ENCODE measurements around the gene MB. TPM values are rescaled to one million over a fixed set of nuclear protein-coding genes. Genes with fewer than 3 reads are reported as not detected.

MB gene
- total RNA-seq, 2 experiments from 2014 or later, result not detected

- intact Hi-C loops (cut with micrococcal nuclease; ENCODE audit: unreplicated experiment), result no loop called here
- Histone ChIP-seq H3K9me3 (ENCODE audit: low read length) (no peaks in the 10 kb centered on the region), H3K36me3 (ENCODE audit: insufficient read depth, low read length) (no peaks in the 10 kb centered on the region), H3K4me2 (ENCODE audit: low read length) (no peak overlapping the region), H3K4me1 (ENCODE audit: insufficient read depth, low read length, poor library complexity, severe bottlenecking) (no peaks in the 10 kb centered on the region), H2AFZ (ENCODE audit: low read length) (no peak overlapping the region), H3K79me2 (ENCODE audit: insufficient read depth, low read depth, low read length) (no peaks in the 10 kb centered on the region), H4K20me1 (ENCODE audit: insufficient read depth, low read length) (no peaks in the 10 kb centered on the region), H3K27ac (ENCODE audit: low read depth, low read length, poor library complexity, severe bottlenecking) (no peak overlapping the region), H3K9me2 (ENCODE audit: insufficient read depth, low read length) (no peaks in the 10 kb centered on the region), H3K4me3 (ENCODE audit: low read depth, low read length, poor library complexity, severe bottlenecking) (no peak overlapping the region)
- ChIA-PET POLR2A (interaction anchor here (0.6 kb wide), 1 partner anchor 186 kb away, joined by 7 read pairs; no protein-coding TSS in a partner anchor), CTCF (ENCODE audit: unreplicated experiment) (no interaction called here)
- no peak for DNase-seq (ENCODE audit: low spot score)
- BruUV-seq (replicated peaks), result no TSS peak
- TF ChIP-seq EZH2phosphoT487 (IDR thresholded peaks at IDR 0.05; ENCODE audit: borderline replicate concordance, low read depth, low read length), result no peak
- TF ChIP-seq, protein P1, sequence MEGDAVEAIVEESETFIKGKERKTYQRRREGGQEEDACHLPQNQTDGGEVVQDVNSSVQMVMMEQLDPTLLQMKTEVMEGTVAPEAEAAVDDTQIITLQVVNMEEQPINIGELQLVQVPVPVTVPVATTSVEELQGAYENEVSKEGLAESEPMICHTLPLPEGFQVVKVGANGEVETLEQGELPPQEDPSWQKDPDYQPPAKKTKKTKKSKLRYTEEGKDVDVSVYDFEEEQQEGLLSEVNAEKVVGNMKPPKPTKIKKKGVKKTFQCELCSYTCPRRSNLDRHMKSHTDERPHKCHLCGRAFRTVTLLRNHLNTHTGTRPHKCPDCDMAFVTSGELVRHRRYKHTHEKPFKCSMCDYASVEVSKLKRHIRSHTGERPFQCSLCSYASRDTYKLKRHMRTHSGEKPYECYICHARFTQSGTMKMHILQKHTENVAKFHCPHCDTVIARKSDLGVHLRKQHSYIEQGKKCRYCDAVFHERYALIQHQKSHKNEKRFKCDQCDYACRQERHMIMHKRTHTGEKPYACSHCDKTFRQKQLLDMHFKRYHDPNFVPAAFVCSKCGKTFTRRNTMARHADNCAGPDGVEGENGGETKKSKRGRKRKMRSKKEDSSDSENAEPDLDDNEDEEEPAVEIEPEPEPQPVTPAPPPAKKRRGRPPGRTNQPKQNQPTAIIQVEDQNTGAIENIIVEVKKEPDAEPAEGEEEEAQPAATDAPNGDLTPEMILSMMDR (conservative IDR thresholded peaks at IDR 0.05; ENCODE audit: low read length), result no peak
Measured at GRCh38 chr22:35570686-35571194, 46.4 kb downstream of the MB start.

GRCh38 chr22:35569916-35570315 is 47.2 kb downstream of the MB start:
- Histone ChIP-seq H3K4me3 (ENCODE audit: low read depth, low read length, poor library complexity, severe bottlenecking) (no peak overlapping the region), H3K9me3 (ENCODE audit: low read length) (no peaks in the 10 kb centered on the region), H3K4me1 (ENCODE audit: insufficient read depth, low read length, poor library complexity, severe bottlenecking) (no peaks in the 10 kb centered on the region), H3K9me2 (ENCODE audit: insufficient read depth, low read length) (no peaks in the 10 kb centered on the region), H3K4me2 (ENCODE audit: low read length) (no peak overlapping the region), H3K79me2 (ENCODE audit: insufficient read depth, low read depth, low read length) (no peaks in the 10 kb centered on the region), H2AFZ (ENCODE audit: low read length) (no peak overlapping the region), H4K20me1 (ENCODE audit: insufficient read depth, low read length) (no peaks in the 10 kb centered on the region), H3K36me3 (ENCODE audit: insufficient read depth, low read length) (no peaks in the 10 kb centered on the region), H3K27ac (ENCODE audit: low read depth, low read length, poor library complexity, severe bottlenecking) (no peak overlapping the region)
- ChIA-PET POLR2A (interaction anchor here (0.6 kb wide), 1 partner anchor 185 kb away, joined by 7 read pairs; no protein-coding TSS in a partner anchor), CTCF (ENCODE audit: unreplicated experiment) (no interaction called here)
- DNase-seq (ENCODE audit: low spot score), result no peak
- TF ChIP-seq, protein P1 (conservative IDR thresholded peaks at IDR 0.05; ENCODE audit: low read length), result no peak
- no peak for TF ChIP-seq EZH2phosphoT487 (IDR thresholded peaks at IDR 0.05; ENCODE audit: borderline replicate concordance, low read depth, low read length)
- BruUV-seq (replicated peaks), result no TSS peak
- intact Hi-C loops (cut with micrococcal nuclease; ENCODE audit: unreplicated experiment), result no loop called here

All from OCI-LY7 (cell line).